GM12874 (cell line): ENCODE measurements around the gene PPP2R5B.

Experiments used
- TF ChIP-seq, protein P1 (sequence below): IDR thresholded peaks from 2 replicates; pipeline ENCODE4 v1.5.1; 2011; ENCODE audit warnings: low read depth, mild to moderate bottlenecking, control low read depth, low read length, moderate library complexity; ENCODE audit not compliant: insufficient read depth

The PPP2R5B gene

DNA sequence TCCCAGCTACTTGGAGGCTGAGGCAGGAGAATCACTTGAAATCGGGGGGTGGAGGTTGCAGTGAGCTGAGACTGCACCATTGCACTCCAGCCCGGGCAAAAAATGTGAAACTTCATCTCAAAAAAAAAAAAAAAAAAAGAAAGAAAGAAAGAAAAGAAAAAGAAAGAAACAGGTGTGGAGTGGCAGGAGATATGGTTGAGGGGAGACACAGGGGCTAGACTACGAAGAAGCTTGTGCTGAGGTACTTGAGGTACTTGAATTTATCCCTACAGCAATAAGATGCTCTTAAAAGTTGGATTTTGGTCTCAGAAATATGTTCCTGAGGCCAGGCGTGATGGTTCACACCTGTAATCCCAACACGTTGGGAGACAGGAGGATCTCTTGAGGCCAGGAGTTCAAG is 49.6 kb downstream of the PPP2R5B start:
- TF ChIP-seq, protein P1, sequence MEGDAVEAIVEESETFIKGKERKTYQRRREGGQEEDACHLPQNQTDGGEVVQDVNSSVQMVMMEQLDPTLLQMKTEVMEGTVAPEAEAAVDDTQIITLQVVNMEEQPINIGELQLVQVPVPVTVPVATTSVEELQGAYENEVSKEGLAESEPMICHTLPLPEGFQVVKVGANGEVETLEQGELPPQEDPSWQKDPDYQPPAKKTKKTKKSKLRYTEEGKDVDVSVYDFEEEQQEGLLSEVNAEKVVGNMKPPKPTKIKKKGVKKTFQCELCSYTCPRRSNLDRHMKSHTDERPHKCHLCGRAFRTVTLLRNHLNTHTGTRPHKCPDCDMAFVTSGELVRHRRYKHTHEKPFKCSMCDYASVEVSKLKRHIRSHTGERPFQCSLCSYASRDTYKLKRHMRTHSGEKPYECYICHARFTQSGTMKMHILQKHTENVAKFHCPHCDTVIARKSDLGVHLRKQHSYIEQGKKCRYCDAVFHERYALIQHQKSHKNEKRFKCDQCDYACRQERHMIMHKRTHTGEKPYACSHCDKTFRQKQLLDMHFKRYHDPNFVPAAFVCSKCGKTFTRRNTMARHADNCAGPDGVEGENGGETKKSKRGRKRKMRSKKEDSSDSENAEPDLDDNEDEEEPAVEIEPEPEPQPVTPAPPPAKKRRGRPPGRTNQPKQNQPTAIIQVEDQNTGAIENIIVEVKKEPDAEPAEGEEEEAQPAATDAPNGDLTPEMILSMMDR: no peak

DNA sequence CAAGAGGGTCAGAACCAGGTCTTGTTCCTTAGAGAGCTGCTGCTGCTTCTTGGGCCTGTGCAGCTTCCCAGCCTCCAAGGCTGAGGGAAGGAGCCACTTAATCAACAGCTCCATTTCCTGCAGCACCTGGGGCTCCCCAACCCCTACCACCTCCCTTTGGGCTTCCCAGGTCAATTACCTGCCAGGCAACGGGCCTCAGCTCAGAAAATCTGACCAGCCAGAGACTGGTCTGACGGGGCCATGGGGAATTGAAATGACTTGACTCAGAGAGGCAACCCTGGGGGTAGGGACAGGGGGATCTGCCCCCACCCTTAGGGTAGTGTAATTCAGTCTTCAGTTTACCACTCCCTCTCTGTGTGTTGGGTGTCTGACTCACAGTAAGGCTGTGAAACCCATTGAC is 52.2 kb downstream of the PPP2R5B start:
- TF ChIP-seq, protein P1: no peak
